Omental fat pad (tissue), 4 donors: ENCODE measurements around the gene TANK. TPM values are rescaled to one million over a fixed set of nuclear protein-coding genes. Genes with fewer than 3 reads are reported as not detected.
A peak's percentile ranks its signal among the peaks of the same experiment; 100 is the strongest.

Experiments
- ATAC-seq: fragments of 150-250 bp; one replicate; pipeline ENCODE4 v1.9.1; 2016; ENCODE audit warnings: mild to moderate bottlenecking, moderate library complexity; ENCODE audit not compliant: low FRiP score
- DNase-seq: peaks from one replicate; pipeline ENCODE4 v3.0.0-alpha.2; 2019; ENCODE audit warnings: low spot score
- CTCF ChIP-seq, 3 donors: fragments of 450-650 bp; IDR thresholded peaks; one replicate each; pipeline ENCODE4 v1.5.1; 2016 to 2017; ENCODE audit warnings: antibody characterized with exemption in 3 of 3, mild to moderate bottlenecking in 3 of 3, moderate library complexity in 2 of 3
- total RNA-seq, 4 donors: library from RNA; depleted of rRNA; stranded (reverse); fragments of >200 nt; gene quantifications; one replicate each; pipeline ENCODE4 v1.1.0, GENCODE V29; 2016

Gene TANK
- total RNA-seq, 4 donors from 2014 or later = 102 to 143 (median 121) TPM

GRCh38 chr2:161159456-161160225 lies 587 bp upstream of the TANK start:
- ATAC-seq (no peak), DNase-seq (no peak)
- TF ChIP-seq CTCF (IDR thresholded peaks at IDR 0.05) = no peak

DNA sequence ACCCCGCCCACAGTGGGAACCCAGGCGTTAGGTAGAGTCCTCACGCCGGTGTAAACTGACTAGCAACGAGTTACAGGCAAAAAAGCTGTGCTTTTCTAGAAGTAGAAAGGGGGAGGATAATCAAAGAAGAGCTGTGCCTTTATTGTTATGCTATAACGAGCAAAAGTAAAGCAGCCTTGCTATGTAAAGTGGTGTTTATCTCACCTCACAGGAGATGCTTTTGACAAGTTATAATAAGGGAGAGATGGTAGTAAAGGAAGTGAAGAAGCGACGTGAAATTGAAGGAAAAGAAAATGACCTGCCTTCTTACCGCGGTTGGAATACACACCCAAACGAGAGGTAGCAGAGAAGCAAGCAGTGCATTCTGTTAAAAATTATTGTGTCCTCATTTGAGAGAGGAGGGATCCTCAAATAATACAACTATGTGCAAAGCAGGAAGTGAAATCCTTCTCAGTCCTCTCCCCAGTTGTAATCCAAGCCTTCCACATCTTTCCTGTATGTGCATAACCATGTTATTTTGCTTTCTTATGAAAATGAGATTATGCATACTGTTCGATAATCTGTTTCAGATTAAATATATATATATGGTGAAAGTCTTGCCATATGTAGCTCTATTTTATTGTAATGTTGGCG lies 962 bp downstream of the TANK start:
- ATAC-seq = no peak
- no peak for TF ChIP-seq CTCF (IDR thresholded peaks at IDR 0.05)
- no peak for DNase-seq

GRCh38 chr2:161163440-161163839 lies 3.2 kb downstream of the TANK start:
- DNase-seq (no peak), ATAC-seq (no peak)
- no peak for TF ChIP-seq CTCF (IDR thresholded peaks at IDR 0.05)

DNA sequence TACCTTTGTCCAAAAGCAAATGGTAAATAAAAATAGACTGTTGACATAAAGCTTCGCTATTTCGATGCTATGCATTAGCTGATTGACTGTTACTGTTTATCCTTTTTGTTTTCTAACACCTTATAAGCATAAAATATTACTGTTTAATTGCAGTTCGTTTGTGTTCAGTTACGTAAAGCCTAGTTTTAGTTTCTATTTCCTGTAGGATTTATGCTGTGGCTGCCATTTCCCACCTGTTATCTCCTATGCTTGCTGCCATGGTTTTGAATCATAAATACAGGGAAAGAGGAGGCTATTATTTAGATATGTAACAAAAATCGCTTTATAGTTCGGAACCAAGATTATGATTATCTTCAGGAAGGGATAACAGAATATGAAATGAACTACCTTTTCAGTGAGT lies 3.9 kb downstream of the TANK start:
- TF ChIP-seq CTCF (IDR thresholded peaks at IDR 0.05) = no peak
- DNase-seq (no peak), ATAC-seq (no peak)

GRCh38 chr2:161165266-161165665 lies 5.0 kb downstream of the TANK start:
- DNase-seq (no peak), ATAC-seq (peak; percentile 27)
- no peak for TF ChIP-seq CTCF (IDR thresholded peaks at IDR 0.05)

- no peak for ATAC-seq
- no peak for TF ChIP-seq CTCF (IDR thresholded peaks at IDR 0.05)
- no peak for DNase-seq
These were observed 5.6 kb downstream of the TANK start for GRCh38 chr2:161165811-161166210.
